ENCODE data around the gene FAM227B. TPM values are rescaled to one million over a fixed set of nuclear protein-coding genes. Genes with fewer than 3 reads are reported as not detected.
"Not testable (repeated sequence)": the region's sequence is repeated elsewhere in the genome, so short reads cannot be mapped to it uniquely, and the experiment has no call there.

FAM227B gene
- total RNA-seq, 2 donors from 2014 or later: 4.1 to 5.7 TPM

- H3K4me3 Mint-ChIP-seq; H3K9me3 ChIP-seq (ENCODE audit: control insufficient read depth, low read length, poor library complexity, severe bottlenecking); H3K36me3 Mint-ChIP-seq (ENCODE audit: low read depth); DNase-seq; ATAC-seq; H3K4me1 Mint-ChIP-seq; H3K27ac Mint-ChIP-seq; H3K27me3 Mint-ChIP-seq: not testable (repeated sequence)
Measured at GRCh38 chr15:49592829-49593316, 27.7 kb downstream of the FAM227B start.

- H3K4me1 Mint-ChIP-seq: no peaks in the 10 kb centered on the region
- DNase-seq (no peak), ATAC-seq (no peak)
- no peaks in the 10 kb centered on the region for H3K27me3 Mint-ChIP-seq
- no peak overlapping the region for H3K27ac Mint-ChIP-seq
- H3K4me3 Mint-ChIP-seq: no peak overlapping the region
- no peaks in the 10 kb centered on the region for H3K9me3 ChIP-seq (ENCODE audit: control insufficient read depth, low read length, poor library complexity, severe bottlenecking)
- peaks cover 3% of the 10 kb centered on the region for H3K36me3 Mint-ChIP-seq (ENCODE audit: low read depth)
Measured at GRCh38 chr15:49589030-49589429, 31.6 kb downstream of the FAM227B start.

GRCh38 chr15:49573421-49573820 lies 47.2 kb downstream of the FAM227B start:
- no peaks in the 10 kb centered on the region for H3K4me1 Mint-ChIP-seq
- H3K27ac Mint-ChIP-seq: no peak overlapping the region
- H3K36me3 Mint-ChIP-seq (ENCODE audit: low read depth): peaks cover 5% of the 10 kb centered on the region
- no peaks in the 10 kb centered on the region for H3K27me3 Mint-ChIP-seq
- no peak overlapping the region for H3K4me3 Mint-ChIP-seq
- H3K9me3 ChIP-seq (ENCODE audit: control insufficient read depth, low read length, poor library complexity, severe bottlenecking): no peaks in the 10 kb centered on the region
- ATAC-seq (no peak), DNase-seq (no peak)

- Mint-ChIP-seq H3K27ac (no peak overlapping the region), H3K27me3 (no peaks in the 10 kb centered on the region), H3K4me3 (no peak overlapping the region), H3K4me1 (no peaks in the 10 kb centered on the region), H3K36me3 (ENCODE audit: low read depth) (peaks cover 5% of the 10 kb centered on the region)
- no peak for ATAC-seq
- H3K9me3 ChIP-seq (ENCODE audit: control insufficient read depth, low read length, poor library complexity, severe bottlenecking): no peaks in the 10 kb centered on the region
- DNase-seq: no peak
Measured at GRCh38 chr15:49570672-49571071, 49.9 kb downstream of the FAM227B start.

GRCh38 chr15:49570174-49570573 lies 50.4 kb downstream of the FAM227B start:
- DNase-seq (no peak), ATAC-seq (no peak)
- no peak overlapping the region for H3K27ac Mint-ChIP-seq
- H3K9me3 ChIP-seq (ENCODE audit: control insufficient read depth, low read length, poor library complexity, severe bottlenecking): no peaks in the 10 kb centered on the region
- H3K4me1 Mint-ChIP-seq: no peaks in the 10 kb centered on the region
- H3K27me3 Mint-ChIP-seq: no peaks in the 10 kb centered on the region
- H3K36me3 Mint-ChIP-seq (ENCODE audit: low read depth): peaks cover 5% of the 10 kb centered on the region
- no peak overlapping the region for H3K4me3 Mint-ChIP-seq

GRCh38 chr15:49560045-49560444 lies 60.6 kb downstream of the FAM227B start:
- H3K36me3 Mint-ChIP-seq (ENCODE audit: low read depth): no peaks in the 10 kb centered on the region
- no peak overlapping the region for H3K4me3 Mint-ChIP-seq
- H3K27ac Mint-ChIP-seq: no peak overlapping the region
- H3K27me3 Mint-ChIP-seq: no peaks in the 10 kb centered on the region
- ATAC-seq (no peak), DNase-seq (no peak)
- H3K4me1 Mint-ChIP-seq: no peaks in the 10 kb centered on the region
- H3K9me3 ChIP-seq (ENCODE audit: control insufficient read depth, low read length, poor library complexity, severe bottlenecking): peaks cover 8% of the 10 kb centered on the region

- no peaks in the 10 kb centered on the region for H3K4me1 Mint-ChIP-seq
- no peak overlapping the region for H3K4me3 Mint-ChIP-seq
- H3K27me3 Mint-ChIP-seq: no peaks in the 10 kb centered on the region
- ATAC-seq: no peak
- H3K27ac Mint-ChIP-seq: no peak overlapping the region
- no peak for DNase-seq
- peaks cover 12% of the 10 kb centered on the region for H3K9me3 ChIP-seq (ENCODE audit: control insufficient read depth, low read length, poor library complexity, severe bottlenecking)
- no peaks in the 10 kb centered on the region for H3K36me3 Mint-ChIP-seq (ENCODE audit: low read depth)
Measured at GRCh38 chr15:49558929-49559328, 61.7 kb downstream of the FAM227B start.

GRCh38 chr15:49556437-49556836 lies 64.2 kb downstream of the FAM227B start:
- Mint-ChIP-seq H3K4me1 (no peaks in the 10 kb centered on the region), H3K36me3 (ENCODE audit: low read depth) (no peaks in the 10 kb centered on the region), H3K27ac (no peak overlapping the region), H3K27me3 (no peaks in the 10 kb centered on the region), H3K4me3 (no peak overlapping the region)
- DNase-seq: no peak
- no peak for ATAC-seq
- peaks cover 12% of the 10 kb centered on the region for H3K9me3 ChIP-seq (ENCODE audit: control insufficient read depth, low read length, poor library complexity, severe bottlenecking)

- not testable (repeated sequence) for H3K27me3 Mint-ChIP-seq
Measured at GRCh38 chr15:49550342-49550741, 70.3 kb downstream of the FAM227B start.

GRCh38 chr15:49538520-49538919 lies 82.1 kb downstream of the FAM227B start:
- H3K27me3 Mint-ChIP-seq: no peaks in the 10 kb centered on the region
- H3K27ac Mint-ChIP-seq: no peak overlapping the region
- no peaks in the 10 kb centered on the region for H3K9me3 ChIP-seq (ENCODE audit: control insufficient read depth, low read length, poor library complexity, severe bottlenecking)
- H3K4me1 Mint-ChIP-seq: no peaks in the 10 kb centered on the region
- DNase-seq (no peak), ATAC-seq (no peak)
- H3K4me3 Mint-ChIP-seq: no peak overlapping the region
- no peaks in the 10 kb centered on the region for H3K36me3 Mint-ChIP-seq (ENCODE audit: low read depth)

More at GRCh38 chr15:49550342-49550741, 70.3 kb downstream of the FAM227B start:
- not testable (repeated sequence) for H3K9me3 ChIP-seq (ENCODE audit: control insufficient read depth, low read length, poor library complexity, severe bottlenecking); H3K36me3 Mint-ChIP-seq (ENCODE audit: low read depth); H3K4me1 Mint-ChIP-seq; H3K4me3 Mint-ChIP-seq; DNase-seq; H3K27ac Mint-ChIP-seq; ATAC-seq

- Mint-ChIP-seq H3K27me3 (no peaks in the 10 kb centered on the region), H3K27ac (no peak overlapping the region), H3K4me3 (no peak overlapping the region), H3K36me3 (ENCODE audit: low read depth) (no peaks in the 10 kb centered on the region), H3K4me1 (no peaks in the 10 kb centered on the region)
- ATAC-seq (no peak), DNase-seq (no peak)
- no peaks in the 10 kb centered on the region for H3K9me3 ChIP-seq (ENCODE audit: control insufficient read depth, low read length, poor library complexity, severe bottlenecking)
Measured at GRCh38 chr15:49530092-49530491, 90.5 kb downstream of the FAM227B start.

- Mint-ChIP-seq H3K27me3 (no peaks in the 10 kb centered on the region), H3K4me3 (no peak overlapping the region), H3K27ac (no peak overlapping the region), H3K36me3 (ENCODE audit: low read depth) (no peaks in the 10 kb centered on the region), H3K4me1 (no peaks in the 10 kb centered on the region)
- no peak for ATAC-seq
- no peaks in the 10 kb centered on the region for H3K9me3 ChIP-seq (ENCODE audit: control insufficient read depth, low read length, poor library complexity, severe bottlenecking)
- DNase-seq: no peak
Measured at GRCh38 chr15:49528289-49528688, 92.3 kb downstream of the FAM227B start.

GRCh38 chr15:49521802-49522201 lies 98.8 kb downstream of the FAM227B start:
- H3K9me3 ChIP-seq (ENCODE audit: control insufficient read depth, low read length, poor library complexity, severe bottlenecking): no peaks in the 10 kb centered on the region
- H3K4me3 Mint-ChIP-seq: no peak overlapping the region
- DNase-seq (no peak), ATAC-seq (no peak)
- H3K27me3 Mint-ChIP-seq: no peaks in the 10 kb centered on the region
- no peak overlapping the region for H3K27ac Mint-ChIP-seq
- H3K36me3 Mint-ChIP-seq (ENCODE audit: low read depth): no peaks in the 10 kb centered on the region
- H3K4me1 Mint-ChIP-seq: no peaks in the 10 kb centered on the region

- not testable (repeated sequence) for H3K4me1 Mint-ChIP-seq; H3K9me3 ChIP-seq (ENCODE audit: control insufficient read depth, low read length, poor library complexity, severe bottlenecking); H3K27ac Mint-ChIP-seq; H3K36me3 Mint-ChIP-seq (ENCODE audit: low read depth); H3K27me3 Mint-ChIP-seq; H3K4me3 Mint-ChIP-seq; ATAC-seq; DNase-seq
Measured at GRCh38 chr15:49512739-49513138, 107.9 kb downstream of the FAM227B start.
